HG03565 (cell line): ENCODE results near the gene HMG20B.

ENCODE experiments used
- ATAC-seq: cut with Tn5 transposase; IDR thresholded peaks from one replicate; pipeline ENCODE4 v1.9.1; 2021; ENCODE audit warnings: mild to moderate bottlenecking, moderate library complexity; ENCODE audit not compliant: unreplicated experiment

Gene HMG20B

DNA sequence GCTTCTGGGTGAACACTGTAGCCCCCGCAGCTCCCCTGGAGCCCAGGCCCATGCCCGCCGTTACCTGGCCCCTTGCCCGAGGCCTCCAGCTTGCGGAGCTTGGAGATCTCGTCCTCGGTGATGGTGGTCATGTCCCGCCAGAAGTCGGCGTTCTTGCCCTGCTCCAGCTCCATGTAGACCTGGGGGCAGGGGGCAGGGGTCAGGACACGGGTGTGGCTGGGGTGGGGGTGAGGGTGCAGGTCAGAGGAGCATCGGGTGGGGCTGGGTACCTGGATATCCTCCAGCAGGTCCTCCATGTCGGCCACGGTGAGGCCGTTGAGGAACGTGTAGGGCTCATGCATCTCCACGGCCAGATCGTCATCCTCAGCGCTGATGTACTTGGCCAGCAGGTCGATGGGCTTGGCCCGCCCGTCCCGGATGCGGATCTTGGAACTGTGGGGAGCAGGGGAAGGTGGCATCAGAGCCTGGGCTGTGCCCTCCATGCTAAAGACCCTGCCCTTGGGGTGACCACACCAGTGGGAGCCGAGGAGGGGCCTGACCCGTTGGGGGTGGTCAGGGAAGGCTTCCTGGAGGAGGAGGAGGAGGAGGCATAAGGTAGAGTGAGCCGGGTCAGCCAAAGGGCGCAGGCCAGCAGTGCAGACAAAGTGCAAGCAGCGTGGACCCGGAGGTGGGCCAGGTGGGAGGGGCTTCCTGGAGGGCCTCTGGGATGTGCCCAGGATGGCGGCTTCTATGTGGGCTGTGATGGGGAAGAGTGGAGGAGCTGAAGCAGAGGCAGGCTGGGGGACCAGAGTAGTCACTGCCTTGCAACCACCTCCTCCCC is 46.3 kb downstream of the HMG20B start:
- no peak for ATAC-seq

GRCh38 chr19:3619631-3620012 is 46.9 kb downstream of the HMG20B start:
- no peak for ATAC-seq

- ATAC-seq, result no peak
Observed at GRCh38 chr19:3620145-3620816, 47.5 kb downstream of the HMG20B start.

- no peak for ATAC-seq
Observed at GRCh38 chr19:3620817-3621547, 48.2 kb downstream of the HMG20B start.

DNA sequence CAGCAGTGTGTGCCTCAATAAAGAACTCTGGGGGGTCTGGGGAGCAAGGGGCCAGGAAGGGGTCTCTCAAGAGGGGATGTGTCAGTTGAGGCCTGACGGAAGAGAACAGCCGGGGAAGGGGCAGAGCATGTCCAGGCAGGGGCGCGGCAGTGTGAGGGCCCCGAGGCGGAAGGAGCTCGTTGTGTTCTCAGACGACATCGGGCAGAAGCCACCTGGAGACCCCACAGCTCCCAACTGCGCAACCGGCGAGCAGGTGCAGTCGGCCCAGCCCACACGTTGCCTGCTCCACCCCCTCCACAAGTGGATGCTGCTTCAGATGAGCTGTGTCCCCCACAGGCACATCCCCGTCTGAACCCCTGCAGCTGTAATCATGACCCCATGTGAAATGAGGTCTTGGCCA is 48.9 kb downstream of the HMG20B start:
- no peak for ATAC-seq

GRCh38 chr19:3622224-3622623 is 49.5 kb downstream of the HMG20B start:
- no peak for ATAC-seq

DNA sequence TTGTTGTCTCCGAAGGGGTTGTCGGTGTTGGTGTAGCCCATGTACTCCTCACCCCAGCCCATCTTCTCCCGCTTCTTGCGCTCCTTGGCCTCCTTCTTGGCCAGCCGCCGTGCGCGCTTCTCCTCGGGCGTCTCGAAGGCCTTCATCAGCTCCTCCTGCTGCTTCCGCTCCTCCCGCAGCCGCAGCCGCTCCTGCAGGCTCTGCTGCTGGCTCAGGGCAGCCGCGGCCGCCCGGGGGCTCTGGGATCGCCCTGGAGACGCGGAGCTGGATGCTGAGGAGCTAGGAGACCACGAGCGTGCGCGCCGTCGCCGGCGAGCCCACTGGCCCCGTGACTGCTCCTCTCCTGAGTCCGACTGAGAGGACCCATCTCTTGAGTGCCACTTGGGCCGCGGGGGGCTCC is 51.0 kb downstream of the HMG20B start:
- no peak for ATAC-seq

- ATAC-seq, result no peak
Observed at GRCh38 chr19:3625996-3626472, 53.3 kb downstream of the HMG20B start.

GRCh38 chr19:3626473-3627350 is 54.0 kb downstream of the HMG20B start, which contains the start of gene CACTIN:
Gene CACTIN, minus strand, starts transcription at chr19:3626790. Its CDS starts 28 bp downstream, at chr19:3626762.
- peak; percentile 77 for ATAC-seq

DNA sequence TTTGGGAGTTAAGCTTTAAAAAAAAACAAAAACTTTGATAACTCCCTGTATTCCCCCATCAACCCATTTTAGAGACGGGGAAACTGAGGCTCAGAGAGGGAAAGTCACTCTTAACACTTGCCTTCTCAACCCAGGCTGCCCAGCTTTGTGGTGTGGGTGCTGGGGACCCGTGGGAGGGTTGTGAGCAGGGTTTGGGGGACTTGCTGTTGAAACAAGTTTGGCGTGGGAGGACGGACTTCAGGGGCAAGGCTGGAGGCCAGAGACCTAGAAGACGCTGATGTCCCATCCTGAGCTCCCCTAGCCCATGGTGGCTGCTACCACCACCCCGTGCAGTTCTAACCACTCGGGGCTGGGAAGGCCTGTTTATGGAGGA is 54.6 kb downstream of the HMG20B start:
- no peak for ATAC-seq
